ENCODE measurements around the gene CEP170B.
"Not testable (repeated sequence)": the region's sequence is repeated elsewhere in the genome, so short reads cannot be mapped to it uniquely, and the experiment has no call there.

Gene CEP170B

DNA sequence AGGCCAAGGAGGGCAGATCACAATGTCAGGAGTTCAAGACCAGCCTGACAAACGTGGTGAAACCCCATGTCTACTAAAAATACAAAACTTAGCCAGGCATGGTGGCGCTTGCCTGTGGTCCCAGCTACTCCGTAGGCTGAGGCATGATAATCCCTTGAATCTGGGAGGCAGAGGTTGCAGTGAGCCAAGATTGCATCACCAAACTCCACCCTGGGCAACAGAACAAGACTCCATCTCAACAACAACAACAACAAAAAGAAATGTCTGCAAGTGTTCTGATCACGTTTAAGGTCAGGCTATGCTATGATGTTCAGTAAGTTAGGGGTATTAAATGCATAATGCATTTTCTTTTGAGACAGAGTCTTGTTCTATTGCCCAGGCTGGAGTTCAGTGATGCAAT is 52.9 kb downstream of the CEP170B start:
- TF ChIP-seq, protein P1, sequence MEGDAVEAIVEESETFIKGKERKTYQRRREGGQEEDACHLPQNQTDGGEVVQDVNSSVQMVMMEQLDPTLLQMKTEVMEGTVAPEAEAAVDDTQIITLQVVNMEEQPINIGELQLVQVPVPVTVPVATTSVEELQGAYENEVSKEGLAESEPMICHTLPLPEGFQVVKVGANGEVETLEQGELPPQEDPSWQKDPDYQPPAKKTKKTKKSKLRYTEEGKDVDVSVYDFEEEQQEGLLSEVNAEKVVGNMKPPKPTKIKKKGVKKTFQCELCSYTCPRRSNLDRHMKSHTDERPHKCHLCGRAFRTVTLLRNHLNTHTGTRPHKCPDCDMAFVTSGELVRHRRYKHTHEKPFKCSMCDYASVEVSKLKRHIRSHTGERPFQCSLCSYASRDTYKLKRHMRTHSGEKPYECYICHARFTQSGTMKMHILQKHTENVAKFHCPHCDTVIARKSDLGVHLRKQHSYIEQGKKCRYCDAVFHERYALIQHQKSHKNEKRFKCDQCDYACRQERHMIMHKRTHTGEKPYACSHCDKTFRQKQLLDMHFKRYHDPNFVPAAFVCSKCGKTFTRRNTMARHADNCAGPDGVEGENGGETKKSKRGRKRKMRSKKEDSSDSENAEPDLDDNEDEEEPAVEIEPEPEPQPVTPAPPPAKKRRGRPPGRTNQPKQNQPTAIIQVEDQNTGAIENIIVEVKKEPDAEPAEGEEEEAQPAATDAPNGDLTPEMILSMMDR (IDR thresholded peaks at IDR 0.05; ENCODE audit: insufficient read depth, low read length, missing control alignments), result no peak
- POLR2A ChIA-PET, result no interaction called here
- H3K4me3 ChIP-seq (ENCODE audit: low read depth, low read length), result no peak overlapping the region
- CTCF ChIA-PET, result no interaction called here
- no peak for DNase-seq (ENCODE audit: low read depth, low spot score)

DNA sequence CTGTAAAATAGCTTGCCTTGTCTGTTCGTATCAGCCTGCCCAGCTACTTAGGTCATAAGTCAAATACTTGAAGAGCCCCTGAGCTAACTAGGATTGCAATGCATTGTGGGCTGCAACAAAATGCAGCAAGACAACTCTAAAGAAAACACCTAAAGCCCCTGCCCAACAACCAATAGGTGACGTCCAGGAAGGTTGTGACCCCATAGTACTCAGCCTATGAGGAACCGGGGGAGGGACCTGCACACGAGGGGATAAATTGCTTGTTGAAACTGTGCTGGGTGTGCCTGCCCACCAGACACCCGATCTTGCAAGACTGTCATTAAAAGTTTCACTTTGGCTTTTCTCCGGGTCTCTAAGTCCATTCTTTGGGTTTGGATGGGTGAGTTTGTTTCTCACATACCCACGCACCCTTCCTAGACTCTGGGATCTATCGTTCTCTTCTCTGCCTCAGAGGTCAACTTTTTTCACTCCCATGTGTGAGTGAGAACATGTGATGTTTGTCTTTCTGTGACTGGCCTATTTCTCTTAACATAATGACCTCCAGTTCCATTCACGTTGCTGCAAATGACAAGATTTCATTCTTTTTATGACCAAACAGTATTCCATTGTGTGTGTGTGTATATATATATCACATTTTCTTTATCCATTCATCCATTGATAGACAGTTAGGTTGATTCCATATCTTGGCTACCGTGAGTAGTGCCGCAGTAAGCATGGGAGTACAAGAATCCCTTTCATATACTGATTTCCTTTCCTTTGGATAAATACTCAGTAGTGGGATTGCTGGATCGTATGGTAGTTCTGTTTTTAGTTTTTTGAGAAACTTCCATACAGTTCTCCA is 54.3 kb downstream of the CEP170B start:
- DNase-seq (ENCODE audit: low read depth, low spot score); H3K4me3 ChIP-seq (ENCODE audit: low read depth, low read length); POLR2A ChIA-PET: not testable (repeated sequence)
- CTCF ChIA-PET, result interaction anchor here (1.1 kb wide), 2 partner anchors 21 to 23 kb away, joined by 3 read pairs; no protein-coding TSS in a partner anchor

DNA sequence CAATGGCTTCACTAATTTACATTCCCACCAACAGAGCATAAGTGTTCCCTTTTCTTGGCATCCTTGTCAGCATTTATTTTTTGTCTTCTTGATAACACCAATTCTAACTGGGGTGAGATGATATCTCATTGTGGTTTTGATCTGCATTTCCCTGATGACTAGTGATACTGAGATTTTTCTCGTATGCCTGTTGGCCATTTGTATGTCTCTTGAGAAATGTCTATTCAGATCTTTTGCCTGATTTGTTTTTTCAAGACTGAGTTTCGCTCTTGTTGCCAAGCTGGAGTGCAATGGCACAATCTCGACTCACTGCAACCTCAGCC is 54.9 kb downstream of the CEP170B start:
- no peak overlapping the region for H3K4me3 ChIP-seq (ENCODE audit: low read depth, low read length)
- DNase-seq (ENCODE audit: low read depth, low spot score), result no peak
- ChIA-PET CTCF (interaction anchor here (1.1 kb wide), 1 partner anchor 24 kb away, joined by 3 read pairs; no protein-coding TSS in a partner anchor), POLR2A (no interaction called here)
- TF ChIP-seq, protein P1 (IDR thresholded peaks at IDR 0.05; ENCODE audit: insufficient read depth, low read length, missing control alignments), result no peak

DNA sequence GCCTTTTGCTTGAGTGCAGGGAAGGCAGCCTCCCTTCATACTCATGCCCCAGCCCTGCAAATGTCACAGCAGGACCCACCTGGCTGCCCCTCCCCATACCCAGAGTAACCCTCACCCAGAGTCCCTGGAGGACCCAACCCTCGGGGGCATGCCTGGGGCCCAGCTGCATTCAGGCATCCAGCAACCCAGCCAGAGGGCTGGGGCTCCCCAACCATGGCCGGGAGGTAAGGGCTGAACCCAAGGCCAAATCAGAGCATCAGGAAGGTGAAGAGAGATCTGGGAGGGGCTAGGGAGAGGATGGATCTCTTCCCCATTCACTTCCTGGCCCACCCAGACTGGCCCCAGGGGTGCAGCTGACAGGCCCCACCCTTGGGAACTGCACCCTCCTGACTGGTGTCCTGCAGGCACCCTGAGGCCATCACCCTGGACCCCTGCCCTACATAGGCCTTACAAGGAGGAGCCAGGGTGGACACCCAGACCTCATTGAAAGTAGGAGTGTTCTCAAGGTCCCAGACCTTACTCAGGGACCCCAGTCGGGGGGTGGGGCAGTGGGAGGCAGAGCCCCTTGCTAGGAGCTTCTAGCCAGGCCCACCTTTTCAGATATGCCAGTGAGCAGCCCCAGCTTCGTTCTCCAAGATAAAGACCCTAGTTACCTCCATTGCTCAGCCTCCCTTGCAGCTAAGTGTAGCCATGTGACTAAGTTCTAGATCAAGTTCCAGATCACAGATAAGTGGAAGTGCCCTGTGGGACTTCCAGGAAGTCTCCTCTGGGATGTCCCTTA is 58.8 kb downstream of the CEP170B start:
- TF ChIP-seq, protein P1 (IDR thresholded peaks at IDR 0.05; ENCODE audit: insufficient read depth, low read length, missing control alignments), result no peak
- no peak for DNase-seq (ENCODE audit: low read depth, low spot score)
- ChIA-PET CTCF (interaction anchor here (0.9 to 3.9 kb wide), 3 partner anchors 10 to 121 kb away, joined by 3 to 14 read pairs (median 11); no protein-coding TSS in a partner anchor), POLR2A (no interaction called here)
- no peak overlapping the region for H3K4me3 ChIP-seq (ENCODE audit: low read depth, low read length)

DNA sequence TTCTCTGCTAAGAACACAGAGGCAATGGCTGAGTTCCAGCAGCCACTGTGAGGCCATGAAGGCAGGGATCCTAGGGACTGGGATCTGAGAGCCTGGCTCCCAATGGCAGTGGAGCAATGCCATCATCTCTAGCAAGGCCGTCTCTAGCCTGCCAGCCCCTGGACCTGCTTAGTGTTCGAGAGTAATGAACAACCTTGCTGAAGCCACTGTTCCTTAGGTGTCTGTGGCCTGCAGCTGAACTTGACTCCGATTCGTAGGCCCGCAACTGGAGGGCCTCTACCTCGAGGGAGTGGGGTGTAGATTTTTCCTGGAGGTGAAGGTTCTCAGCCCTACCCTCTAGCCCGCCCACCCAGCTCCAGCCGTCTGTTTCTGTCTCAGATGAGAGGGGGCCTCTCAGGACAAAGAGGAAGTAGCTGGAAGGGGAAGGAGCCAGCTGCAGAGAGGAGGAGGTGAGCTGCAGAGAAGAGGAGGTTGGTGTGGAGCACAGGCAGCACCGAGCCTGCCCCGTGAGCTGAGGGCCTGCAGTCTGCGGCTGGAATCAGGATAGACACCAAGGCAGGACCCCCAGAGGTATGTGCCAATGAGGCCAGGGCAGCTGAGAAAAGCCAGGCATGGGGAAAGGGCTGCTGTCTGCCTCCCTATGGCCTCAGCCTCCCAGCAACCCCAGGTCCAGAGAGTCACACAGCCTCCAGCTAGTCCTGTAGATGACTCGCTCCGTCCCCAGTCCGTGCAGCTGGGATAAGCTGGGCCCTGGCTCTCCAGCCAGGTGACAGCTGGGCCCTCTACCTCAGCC is 59.5 kb downstream of the CEP170B start, which contains the start of gene PLD4:
PLD4 (plus strand) TSS at position 459 of the 793 bp plus-strand sequence. CDS start 2,262 bp downstream, outside the sequence.
- DNase-seq (ENCODE audit: low read depth, low spot score), result no peak
- H3K4me3 ChIP-seq (ENCODE audit: low read depth, low read length), result no peak within 1 kb of the TSS

More for the DNA sequence above, 59.5 kb downstream of the CEP170B start, which contains the start of gene PLD4:
- CTCF ChIA-PET, result interaction anchor here (0.9 to 3.9 kb wide), 4 partner anchors 9 to 120 kb away, joined by 3 to 14 read pairs (median 7); no protein-coding TSS in a partner anchor
- TF ChIP-seq, protein P1 (IDR thresholded peaks at IDR 0.05; ENCODE audit: insufficient read depth, low read length, missing control alignments), result no peak
- POLR2A ChIA-PET, result no interaction called here

Measured in AG04449 (cell line).